CD4-positive, alpha-beta T cell treated with Interleukin-12 subunit alpha and Interleukin-12 subunit beta, for 1 hour (primary cell): Measurements from ENCODE around the gene P2RY2.
"Not testable (repeated sequence)": the region's sequence is repeated elsewhere in the genome, so short reads cannot be mapped to it uniquely, and the experiment has no call there.

Experiments used
- DNase-seq: peaks from one replicate; pipeline ENCODE4 v3.0.0-alpha.2; 2020

P2RY2 gene

GRCh38 chr11:73189315-73189714, 28.8 kb upstream of the P2RY2 start:
- DNase-seq, result peak; percentile 12

- DNase-seq, result no peak
These were observed 28.1 kb upstream of the P2RY2 start for GRCh38 chr11:73189723-73190556.

GRCh38 chr11:73190557-73190885, 27.6 kb upstream of the P2RY2 start:
- no peak for DNase-seq

GRCh38 chr11:73191151-73191550, 26.9 kb upstream of the P2RY2 start:
- DNase-seq, result no peak

GRCh38 chr11:73192272-73192671, 25.8 kb upstream of the P2RY2 start:
- DNase-seq, result no peak

GRCh38 chr11:73193251-73194033, 24.6 kb upstream of the P2RY2 start:
- no peak for DNase-seq

- DNase-seq, result no peak
These were observed 24.0 kb upstream of the P2RY2 start for GRCh38 chr11:73194034-73194507.

- no peak for DNase-seq
These were observed 23.5 kb upstream of the P2RY2 start for GRCh38 chr11:73194593-73194992.

GRCh38 chr11:73195191-73196007, 22.7 kb upstream of the P2RY2 start:
- no peak for DNase-seq

- no peak for DNase-seq
These were observed 21.5 kb upstream of the P2RY2 start for GRCh38 chr11:73196576-73196975.

GRCh38 chr11:73197348-73197747, 20.7 kb upstream of the P2RY2 start:
- no peak for DNase-seq

GRCh38 chr11:73197787-73198186, 20.3 kb upstream of the P2RY2 start:
- not testable (repeated sequence) for DNase-seq

GRCh38 chr11:73198677-73199076, 19.4 kb upstream of the P2RY2 start:
- no peak for DNase-seq

GRCh38 chr11:73199446-73199845, 18.6 kb upstream of the P2RY2 start:
- no peak for DNase-seq

GRCh38 chr11:73200256-73200655, 17.8 kb upstream of the P2RY2 start:
- DNase-seq, result no peak

GRCh38 chr11:73201249-73201648, 16.8 kb upstream of the P2RY2 start:
- no peak for DNase-seq

- no peak for DNase-seq
These were observed 15.9 kb upstream of the P2RY2 start for GRCh38 chr11:73201888-73202780.

GRCh38 chr11:73203322-73203721, 14.8 kb upstream of the P2RY2 start:
- DNase-seq, result no peak

- DNase-seq, result no peak
These were observed 14.3 kb upstream of the P2RY2 start for GRCh38 chr11:73203790-73204189.

- no peak for DNase-seq
These were observed 13.4 kb upstream of the P2RY2 start for GRCh38 chr11:73204711-73205121.

- no peak for DNase-seq
These were observed 12.3 kb upstream of the P2RY2 start for GRCh38 chr11:73205661-73206343.

- DNase-seq, result no peak
These were observed 11.3 kb upstream of the P2RY2 start for GRCh38 chr11:73206801-73207200.
